Measurements from ENCODE around the gene IL26. TPM values are rescaled to one million over a fixed set of nuclear protein-coding genes. Genes with fewer than 3 reads are reported as not detected.

Gene IL26
- total RNA-seq, 2 donors from 2014 or later, result not detected

- Histone ChIP-seq H3K27ac (no peak overlapping the region), H3K9me3 (no peaks in the 10 kb centered on the region), H3K27me3 (replicated peaks; ENCODE audit: insufficient read depth) (no peaks in the 10 kb centered on the region), H3K4me1 (replicated peaks) (no peaks in the 10 kb centered on the region), H3K36me3 (no peaks in the 10 kb centered on the region), H3K4me3 (no peak overlapping the region)
- intact Hi-C loops (cut with DNase I), result no loop called here
- TF ChIP-seq POLR2A (IDR thresholded peaks at IDR 0.05) (no peak), POLR2AphosphoS5 (IDR thresholded peaks at IDR 0.05) (no peak), CTCF (IDR thresholded peaks at IDR 0.05) (no peak)
- WGBS, result 100% methylated on average over 2 of the region's 2 CpGs
- no peak for DNase-seq (ENCODE audit: low spot score)
Measured at GRCh38 chr12:68269779-68270178, 44.2 kb upstream of the IL26 start.

- Histone ChIP-seq H3K4me1 (replicated peaks) (no peaks in the 10 kb centered on the region), H3K27me3 (replicated peaks; ENCODE audit: insufficient read depth) (no peaks in the 10 kb centered on the region), H3K4me3 (no peak overlapping the region), H3K36me3 (no peaks in the 10 kb centered on the region), H3K27ac (no peak overlapping the region), H3K9me3 (no peaks in the 10 kb centered on the region)
- no peak for DNase-seq (ENCODE audit: low spot score)
- TF ChIP-seq POLR2A (IDR thresholded peaks at IDR 0.05) (no peak), POLR2AphosphoS5 (IDR thresholded peaks at IDR 0.05) (no peak), CTCF (IDR thresholded peaks at IDR 0.05) (no peak)
- intact Hi-C loops (cut with DNase I), result no loop called here
Measured at GRCh38 chr12:68268967-68269366, 43.4 kb upstream of the IL26 start.

GRCh38 chr12:68267892-68268396 is 42.3 kb upstream of the IL26 start:
- H3K4me1 ChIP-seq (replicated peaks), result no peaks in the 10 kb centered on the region
- no peak overlapping the region for H3K27ac ChIP-seq
- intact Hi-C loops (cut with DNase I), result no loop called here
- no peaks in the 10 kb centered on the region for H3K9me3 ChIP-seq
- no peaks in the 10 kb centered on the region for H3K36me3 ChIP-seq
- H3K27me3 ChIP-seq (replicated peaks; ENCODE audit: insufficient read depth), result no peaks in the 10 kb centered on the region
- DNase-seq (ENCODE audit: low spot score), result no peak
- H3K4me3 ChIP-seq, result no peak overlapping the region
- TF ChIP-seq CTCF (IDR thresholded peaks at IDR 0.05), result no peak
- TF ChIP-seq POLR2A (IDR thresholded peaks at IDR 0.05), result no peak
- no peak for TF ChIP-seq POLR2AphosphoS5 (IDR thresholded peaks at IDR 0.05)
- 85% methylated on average over 6 of the region's 6 CpGs for WGBS

GRCh38 chr12:68264857-68265256 is 39.2 kb upstream of the IL26 start:
- no peak for DNase-seq (ENCODE audit: low spot score)
- no peaks in the 10 kb centered on the region for H3K36me3 ChIP-seq
- no peak for TF ChIP-seq POLR2A (IDR thresholded peaks at IDR 0.05)
- no peak for TF ChIP-seq CTCF (IDR thresholded peaks at IDR 0.05)
- no peak for TF ChIP-seq POLR2AphosphoS5 (IDR thresholded peaks at IDR 0.05)
- WGBS, result 88% methylated on average over 2 of the region's 2 CpGs
- no peaks in the 10 kb centered on the region for H3K4me1 ChIP-seq (replicated peaks)
- intact Hi-C loops (cut with DNase I), result no loop called here
- H3K27me3 ChIP-seq (replicated peaks; ENCODE audit: insufficient read depth), result no peaks in the 10 kb centered on the region
- no peaks in the 10 kb centered on the region for H3K9me3 ChIP-seq
- H3K27ac ChIP-seq, result no peak overlapping the region
- H3K4me3 ChIP-seq, result no peak overlapping the region

GRCh38 chr12:68264158-68264855 is 38.7 kb upstream of the IL26 start:
- H3K9me3 ChIP-seq, result no peaks in the 10 kb centered on the region
- intact Hi-C loops (cut with DNase I), result no loop called here
- WGBS, result 88% methylated on average over 7 of the region's 7 CpGs

More at GRCh38 chr12:68264158-68264855, 38.7 kb upstream of the IL26 start:
- H3K36me3 ChIP-seq, result no peaks in the 10 kb centered on the region
- DNase-seq (ENCODE audit: low spot score), result no peak
- no peak overlapping the region for H3K4me3 ChIP-seq
- no peaks in the 10 kb centered on the region for H3K4me1 ChIP-seq (replicated peaks)
- TF ChIP-seq POLR2A (IDR thresholded peaks at IDR 0.05) (no peak), CTCF (IDR thresholded peaks at IDR 0.05) (no peak), POLR2AphosphoS5 (IDR thresholded peaks at IDR 0.05) (no peak)
- H3K27ac ChIP-seq, result no peak overlapping the region
- no peaks in the 10 kb centered on the region for H3K27me3 ChIP-seq (replicated peaks; ENCODE audit: insufficient read depth)
